Jurkat, Clone E6-1 (cell line): ENCODE results near the gene MEN1.

ENCODE experiments used
- DNase-seq: peaks from one replicate; pipeline ENCODE4 v3.0.0-alpha.2; 2011; ENCODE audit warnings: low read depth, low spot score
- H3K4me3 ChIP-seq: 2 replicates; pipeline ENCODE4 v1.5.1; 2011; ENCODE audit warnings: mild to moderate bottlenecking, low read length, control low read depth, moderate library complexity

The MEN1 gene

DNA sequence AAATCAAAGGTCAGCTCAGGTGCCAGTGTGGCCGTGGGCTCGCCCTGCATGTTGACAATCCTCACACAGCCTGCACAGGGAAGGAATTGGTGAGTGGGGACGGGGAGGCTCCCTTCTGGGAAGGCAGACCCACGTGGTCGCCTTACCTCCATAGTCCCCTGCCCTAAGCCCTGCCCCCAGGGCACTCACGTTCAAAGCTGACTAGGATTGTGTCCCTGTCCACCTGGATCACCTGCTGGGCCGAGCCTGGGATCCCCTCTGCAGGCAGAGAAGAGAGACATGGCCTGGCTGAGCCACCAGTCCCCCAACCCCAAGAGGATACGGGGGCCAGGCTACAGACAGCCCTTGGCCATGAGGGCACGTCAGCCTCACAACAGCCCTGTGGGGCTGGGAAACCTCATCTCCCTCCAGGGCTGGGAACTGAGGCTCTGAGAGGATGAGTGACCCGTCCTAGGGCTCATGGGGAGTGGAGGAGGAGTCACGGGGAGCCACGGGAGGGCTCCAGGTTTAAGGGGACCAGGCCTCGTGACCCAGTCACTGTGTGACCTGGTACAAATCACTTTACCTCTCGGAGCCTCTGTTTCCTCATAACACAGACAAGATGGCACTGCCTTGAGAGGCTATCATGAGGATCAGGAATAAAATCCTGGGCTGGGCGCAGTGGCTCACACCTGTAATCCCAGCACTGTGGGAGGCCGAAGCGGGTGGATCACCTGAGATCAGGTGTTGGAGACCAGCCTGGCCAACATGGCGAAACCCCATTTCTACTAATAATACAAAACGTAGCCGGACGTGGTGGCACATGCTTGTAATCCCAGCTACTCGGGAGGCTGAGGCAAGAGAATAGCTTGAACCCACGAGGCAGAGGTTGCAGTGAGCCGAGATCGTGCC is 19.9 kb downstream of the MEN1 start:
- no peak overlapping the region for H3K4me3 ChIP-seq
- DNase-seq: no peak

DNA sequence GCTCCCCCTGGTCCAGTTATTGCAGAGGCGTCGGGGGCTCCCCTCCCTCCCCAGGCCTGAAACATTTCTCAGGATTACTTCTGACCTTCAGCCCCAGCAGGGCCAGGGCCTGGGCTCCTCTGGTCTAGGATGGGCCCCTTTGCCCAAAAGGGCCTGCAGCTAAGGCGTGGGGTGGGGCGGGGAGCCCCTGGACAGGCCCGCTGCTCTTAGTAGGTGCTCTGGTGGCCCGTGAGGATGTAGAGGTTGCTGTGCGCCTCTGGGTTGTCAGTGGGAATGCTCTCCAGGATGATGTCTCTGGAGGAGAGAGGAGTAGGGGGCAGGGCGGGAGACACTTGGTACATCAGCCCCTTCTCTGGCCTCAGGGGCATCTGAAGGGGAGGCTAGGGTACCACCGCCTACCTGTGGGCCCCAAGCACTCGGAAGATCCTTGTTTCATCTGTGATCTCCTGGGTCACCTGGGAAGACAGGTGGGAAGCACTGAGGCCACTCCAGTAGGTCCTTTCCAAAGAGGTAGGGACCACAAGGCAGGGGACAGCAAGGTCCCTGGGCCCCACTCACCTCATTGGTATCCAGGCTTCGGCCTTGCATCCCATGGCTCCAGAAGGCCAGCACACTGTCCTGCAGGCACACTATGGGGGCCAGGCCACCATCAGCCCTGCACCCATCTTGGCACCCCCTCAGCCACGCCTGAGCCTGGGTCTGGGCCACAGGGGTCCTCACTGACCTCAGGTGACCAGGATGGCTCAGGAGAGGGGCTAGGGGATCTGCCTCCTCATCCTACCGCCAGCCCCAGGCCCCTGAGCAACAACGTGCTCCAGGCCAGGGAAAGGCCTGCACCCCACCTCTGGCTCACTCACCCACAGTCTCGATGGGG is 20.8 kb downstream of the MEN1 start:
- H3K4me3 ChIP-seq: no peak overlapping the region
- DNase-seq: no peak

DNA sequence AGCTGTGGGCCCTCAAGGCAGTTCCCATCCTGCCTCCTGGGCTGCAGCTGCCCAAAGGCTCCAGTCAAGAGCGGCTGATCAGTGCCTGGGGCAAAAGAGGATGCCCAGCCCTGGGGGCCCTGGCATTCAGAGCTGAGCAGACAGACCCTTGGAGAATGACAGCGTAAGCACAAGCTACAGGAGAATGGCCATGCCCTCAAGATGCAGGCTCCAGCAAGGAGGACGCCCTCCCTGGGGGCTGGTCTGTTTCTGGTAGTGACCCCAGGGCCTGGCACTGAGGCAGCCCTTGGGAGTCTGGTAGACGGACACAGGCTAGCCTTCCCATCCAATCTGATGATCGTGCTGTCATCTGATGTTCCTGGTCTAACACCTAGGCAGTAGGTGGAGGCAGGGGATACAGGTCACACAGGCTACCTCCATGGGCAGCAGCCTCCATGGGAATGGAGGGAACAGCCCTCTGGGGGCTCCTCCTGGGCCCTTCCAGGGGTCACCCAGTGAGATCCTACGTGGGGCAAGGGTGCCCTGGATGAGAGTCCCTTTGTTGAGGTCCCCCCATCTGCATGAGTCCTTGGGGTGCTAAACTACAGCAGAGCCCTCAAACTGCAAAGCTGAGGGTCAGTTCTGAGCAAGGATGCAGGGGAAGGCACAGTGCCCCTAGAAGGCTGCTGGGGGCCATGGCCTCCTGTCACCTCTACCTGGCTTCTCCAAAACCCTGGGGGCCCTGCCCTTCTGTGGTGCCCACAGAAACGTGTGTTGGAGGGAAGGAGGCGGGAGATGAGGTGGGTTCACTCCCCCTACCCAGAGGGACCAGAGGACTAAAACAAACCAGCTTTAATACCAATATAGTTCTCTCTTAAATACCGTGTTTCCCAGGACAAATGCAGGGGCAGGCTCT is 21.8 kb downstream of the MEN1 start:
- no peak overlapping the region for H3K4me3 ChIP-seq
- DNase-seq: no peak

DNA sequence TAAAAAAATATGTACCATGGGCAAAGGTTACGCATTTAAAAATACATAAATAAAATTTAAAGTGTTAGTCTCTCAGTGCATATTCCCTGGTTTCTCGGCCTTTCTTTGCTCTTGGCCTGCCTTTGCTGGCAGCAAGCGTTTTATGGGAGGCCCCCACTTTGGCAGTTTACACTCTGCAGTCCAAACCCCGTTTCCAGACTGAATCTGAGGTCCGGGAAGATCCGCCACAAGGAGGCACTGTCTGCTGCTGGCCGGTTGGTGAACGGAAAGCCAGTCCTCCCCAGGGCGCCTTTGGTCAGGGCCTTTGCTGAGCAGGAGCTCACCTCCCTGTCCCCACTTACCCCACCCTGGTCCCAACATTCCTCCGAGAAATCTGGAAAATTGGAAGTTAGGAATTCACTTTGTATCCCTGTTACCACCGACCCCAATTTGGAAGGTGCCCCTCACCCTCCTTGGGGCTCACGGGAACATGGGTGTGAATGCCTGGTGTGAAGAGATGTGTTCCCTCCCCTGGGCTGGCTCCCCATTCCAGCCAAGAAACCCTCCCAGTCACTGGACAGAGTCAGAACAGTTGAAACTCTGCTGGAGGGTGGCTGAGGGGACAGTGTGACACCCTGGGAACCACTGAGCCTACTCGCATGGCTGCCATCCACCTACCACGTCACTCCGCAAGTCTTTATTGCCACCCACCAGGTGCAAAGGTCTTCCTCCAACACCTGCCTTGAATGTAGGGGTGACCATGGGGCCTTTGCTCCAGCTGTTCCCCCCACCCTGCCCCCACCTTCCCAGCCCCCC is 22.6 kb downstream of the MEN1 start:
- no peak overlapping the region for H3K4me3 ChIP-seq
- DNase-seq: no peak

DNA sequence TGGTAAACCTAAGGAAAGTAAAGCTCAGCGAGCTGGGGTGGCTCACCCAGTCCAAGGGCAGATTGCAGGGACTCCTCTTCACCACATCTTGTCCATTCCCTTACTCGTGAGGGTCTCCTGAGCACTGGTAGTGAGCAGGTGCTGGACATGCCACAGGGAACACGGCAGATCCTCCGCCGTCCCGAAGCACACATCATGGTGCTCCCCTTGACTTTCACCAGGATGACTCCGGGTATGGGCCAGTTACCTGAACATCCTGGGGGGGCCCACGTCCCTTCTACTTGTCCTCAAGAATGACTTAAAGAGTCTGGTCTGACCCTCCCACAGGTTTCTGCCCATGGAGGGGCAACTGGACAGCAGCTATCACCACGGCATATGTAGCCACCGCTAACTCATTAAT is 24.0 kb downstream of the MEN1 start:
- DNase-seq: no peak
- no peak overlapping the region for H3K4me3 ChIP-seq

DNA sequence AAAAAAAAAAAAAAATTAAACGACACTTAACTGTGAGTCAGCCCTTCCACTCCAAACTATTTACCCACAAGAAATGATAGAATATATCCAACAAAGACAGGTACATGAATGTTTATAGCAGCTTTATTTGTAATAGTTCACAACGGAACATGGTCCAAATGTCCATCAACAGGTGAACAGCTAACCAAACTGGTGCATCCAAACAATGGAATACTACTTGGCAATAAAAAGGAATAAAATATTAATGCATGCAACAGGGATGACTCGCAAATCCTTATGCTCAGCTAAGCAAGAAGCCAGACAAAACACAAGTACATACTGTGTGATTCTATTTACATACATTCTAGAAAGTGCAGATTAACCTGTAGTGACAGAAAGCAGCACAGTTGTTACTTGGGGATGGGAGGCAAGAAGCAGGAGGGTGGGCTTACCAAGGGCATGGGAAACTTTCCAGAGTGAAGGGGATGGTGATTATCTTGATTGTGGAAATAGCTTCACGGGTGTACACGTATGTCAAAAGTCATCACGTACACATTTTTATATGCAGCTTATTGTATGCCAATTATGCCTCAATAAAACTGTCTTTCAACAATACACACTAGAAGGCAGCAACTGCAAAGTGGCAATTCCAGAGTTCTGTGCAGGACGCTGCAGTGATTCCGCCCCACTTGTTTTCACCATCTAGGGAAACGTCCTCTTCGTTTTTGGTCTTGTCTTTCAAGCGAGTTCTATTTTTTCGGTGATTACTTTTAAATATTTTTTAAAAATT is 25.4 kb downstream of the MEN1 start:
- H3K4me3 ChIP-seq: no peak overlapping the region
- DNase-seq: no peak

DNA sequence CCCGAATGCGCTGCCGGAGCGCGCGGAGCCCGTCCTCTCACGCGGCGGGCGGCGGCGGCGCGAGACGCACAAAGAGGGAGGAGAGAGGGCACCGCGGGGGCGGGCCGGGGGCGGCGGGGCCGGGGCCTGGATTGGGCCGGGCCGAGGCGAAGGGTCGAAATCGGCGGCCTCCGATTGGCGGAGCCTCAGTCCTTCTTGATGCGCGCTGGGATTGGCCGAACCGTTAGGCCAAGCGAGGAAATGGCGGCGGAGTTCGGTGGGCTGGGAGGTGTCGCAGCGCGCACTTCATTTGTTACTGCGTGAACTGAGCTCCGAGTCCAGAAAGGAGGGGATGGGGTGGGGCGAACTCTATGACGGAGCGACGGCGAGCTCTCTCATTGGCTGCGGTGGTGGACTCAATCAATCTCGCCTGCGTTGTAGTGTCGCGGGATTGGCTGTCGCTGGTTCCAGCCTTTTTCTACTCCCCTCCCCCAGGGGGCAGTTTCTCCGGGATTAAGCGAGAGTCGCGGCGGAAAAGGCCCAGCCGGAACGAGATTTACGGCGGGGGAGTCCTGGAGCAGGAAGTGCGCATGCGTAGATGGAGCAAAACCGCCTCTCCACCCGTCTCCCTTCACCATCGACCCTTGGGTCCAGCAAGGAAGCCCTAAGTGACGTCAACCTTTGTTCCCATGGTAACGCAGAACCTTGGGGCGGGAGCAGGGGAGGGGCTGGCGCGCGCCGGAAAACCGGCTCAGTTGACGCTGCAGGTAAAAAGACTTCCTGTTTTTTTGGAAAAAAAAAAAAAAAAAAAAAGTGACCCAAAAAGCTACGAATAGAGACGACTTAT is 31.7 kb downstream of the MEN1 start, which contains the start of gene SF1:
Gene SF1 (minus strand): TSS at position 70 of the 826 bp plus-strand sequence. CDS start 150 bp downstream, outside the sequence.
- H3K4me3 ChIP-seq: peak within 1 kb of the TSS; percentile 92
- peak; percentile 100 for DNase-seq

DNA sequence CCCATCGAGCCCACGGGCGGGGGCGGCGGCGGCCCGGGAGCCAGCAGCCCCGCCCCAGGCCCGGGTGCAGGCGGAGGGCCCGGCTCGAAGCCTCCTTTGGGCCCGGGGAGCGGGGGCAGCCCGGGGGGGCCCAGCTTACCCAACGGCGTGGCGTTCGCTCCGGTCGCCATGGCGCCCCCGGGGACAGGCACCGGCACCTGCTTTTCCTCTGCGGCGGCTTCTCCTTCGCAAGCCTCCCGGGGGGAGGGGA is 32.2 kb downstream of the MEN1 start:
- H3K4me3 ChIP-seq: peak overlapping the region; percentile 63
- DNase-seq: no peak

DNA sequence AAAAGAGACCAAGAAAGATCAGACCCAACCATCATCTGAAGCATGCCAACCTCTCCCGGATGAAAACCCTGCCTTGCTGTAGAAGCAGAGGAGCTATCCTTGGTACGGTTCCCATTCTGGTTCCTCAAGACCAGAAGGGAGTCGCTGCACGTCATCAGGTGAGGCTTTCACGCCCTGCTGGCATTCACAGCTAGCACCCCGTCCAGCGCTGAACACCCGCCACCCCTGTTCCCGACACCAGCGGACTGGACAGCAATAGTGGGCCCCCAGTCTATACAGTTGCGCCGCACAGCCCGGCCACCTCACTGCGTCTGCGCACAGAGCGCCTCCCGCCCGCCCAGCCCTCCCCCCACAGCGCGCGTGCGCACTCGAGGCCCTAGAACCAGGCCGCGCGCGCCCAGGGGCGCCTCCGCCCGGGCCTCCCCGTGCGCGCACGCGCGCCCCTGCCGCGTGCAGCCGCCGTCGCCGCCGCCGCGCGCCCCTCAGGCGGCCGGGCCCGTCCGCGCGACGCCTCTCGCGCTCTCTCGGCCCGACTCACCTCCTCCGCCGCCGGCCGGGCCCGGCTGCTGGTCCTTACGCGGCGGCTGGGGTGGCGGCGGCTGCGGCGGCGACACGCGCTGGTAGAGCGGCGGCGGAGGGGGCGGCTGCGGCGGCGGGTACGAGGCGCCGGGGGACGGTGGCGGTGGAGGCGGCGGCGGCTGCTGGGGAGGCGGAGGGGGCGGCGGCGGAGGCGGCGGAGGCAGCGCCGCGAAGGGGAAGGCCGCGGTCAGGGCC is 32.7 kb downstream of the MEN1 start:
- peak; percentile 64 for DNase-seq
- peak overlapping the region; percentile 92 for H3K4me3 ChIP-seq

DNA sequence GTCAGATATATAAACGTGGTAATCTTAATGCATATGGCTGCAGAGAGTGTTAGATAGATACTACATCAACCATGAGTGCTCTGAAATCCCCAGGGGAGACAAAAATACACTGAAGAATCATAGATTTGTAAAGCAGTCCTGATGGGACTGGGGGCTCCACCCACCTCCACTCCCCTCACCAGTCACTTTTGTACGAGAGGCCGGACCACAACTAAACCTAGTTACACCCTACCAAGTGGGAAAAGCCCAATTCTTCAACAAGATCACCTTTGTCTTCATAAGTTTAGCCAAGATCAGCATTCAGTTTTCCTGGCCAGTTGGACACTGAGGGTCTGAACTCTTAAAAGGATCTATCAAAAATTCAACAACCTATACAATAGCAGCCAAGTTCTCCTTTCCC is 33.5 kb downstream of the MEN1 start:
- H3K4me3 ChIP-seq: peak overlapping the region; percentile 92
- no peak for DNase-seq

DNA sequence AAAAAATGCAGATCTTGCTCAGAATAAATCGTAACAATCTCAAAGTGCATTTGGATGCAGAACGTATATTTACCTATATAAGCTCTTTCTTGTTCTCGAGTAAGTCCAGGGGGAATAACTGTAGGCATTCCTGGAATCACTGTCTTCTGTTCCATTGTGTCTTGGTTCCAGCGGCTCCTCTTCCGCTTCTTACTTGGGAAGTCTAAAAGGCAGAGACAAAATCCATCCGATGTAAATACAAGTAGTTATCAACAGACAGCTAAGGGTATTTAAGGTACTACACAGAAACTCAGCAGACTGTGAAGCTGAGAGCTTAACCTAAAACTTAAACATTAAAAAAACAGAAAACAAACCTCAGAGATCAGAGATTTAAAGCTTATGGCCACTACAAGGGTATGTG is 33.9 kb downstream of the MEN1 start:
- DNase-seq: no peak
- peak overlapping the region; percentile 92; the same call in 1 of the 2 replicates for H3K4me3 ChIP-seq

DNA sequence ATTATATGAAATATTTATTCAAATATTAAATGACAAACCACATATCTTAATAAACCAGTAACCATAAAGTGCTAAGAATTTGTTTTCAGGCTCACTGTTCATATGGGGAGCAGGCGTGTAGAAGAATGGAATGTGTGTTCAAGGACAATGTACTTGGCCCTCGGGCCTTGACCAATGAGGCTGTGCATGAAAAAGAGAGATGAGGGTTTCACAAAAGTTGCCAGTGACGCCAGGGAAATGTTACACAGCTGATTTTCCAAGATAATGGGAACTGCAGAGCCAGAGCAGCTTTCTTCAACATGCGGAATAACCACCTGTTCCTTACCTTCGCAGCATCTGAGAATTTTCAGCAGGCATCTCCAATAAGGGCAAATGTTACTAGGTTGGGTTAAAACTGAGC is 36.2 kb downstream of the MEN1 start:
- no peak overlapping the region for H3K4me3 ChIP-seq
- no peak for DNase-seq

DNA sequence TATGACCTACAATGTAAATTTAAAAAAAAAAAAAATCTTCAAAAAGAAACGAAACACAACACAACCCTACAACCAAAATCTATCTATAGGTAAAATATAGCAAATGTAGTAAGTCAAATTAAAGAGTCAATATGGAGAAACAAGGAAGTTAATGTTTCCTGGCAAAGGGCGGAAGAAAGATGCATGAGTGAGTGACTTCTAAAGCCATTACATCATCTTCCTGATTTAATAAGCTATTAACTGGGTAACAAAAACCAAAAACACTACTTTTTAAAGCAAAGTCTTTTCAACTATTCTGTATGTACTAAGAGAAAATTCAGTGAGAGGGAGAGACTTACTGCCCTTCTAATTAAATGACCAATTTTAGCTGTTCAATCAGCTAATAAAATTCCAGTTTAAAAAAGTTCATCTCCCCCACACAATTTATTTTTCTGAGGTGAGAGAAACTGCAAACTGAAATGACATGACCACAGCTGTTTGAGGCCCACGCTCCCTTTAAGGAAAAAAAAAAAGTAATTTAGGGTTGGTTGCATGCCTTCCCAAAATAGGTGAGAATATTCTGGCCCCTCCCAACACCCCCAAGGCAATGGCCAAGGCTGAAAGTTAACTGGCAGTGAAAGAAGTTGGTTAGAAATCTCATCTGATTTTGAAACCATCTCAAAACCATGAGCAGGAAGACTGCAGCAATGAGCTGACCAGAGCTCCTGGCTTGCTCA is 37.9 kb downstream of the MEN1 start:
- no peak for DNase-seq
- H3K4me3 ChIP-seq: no peak overlapping the region

DNA sequence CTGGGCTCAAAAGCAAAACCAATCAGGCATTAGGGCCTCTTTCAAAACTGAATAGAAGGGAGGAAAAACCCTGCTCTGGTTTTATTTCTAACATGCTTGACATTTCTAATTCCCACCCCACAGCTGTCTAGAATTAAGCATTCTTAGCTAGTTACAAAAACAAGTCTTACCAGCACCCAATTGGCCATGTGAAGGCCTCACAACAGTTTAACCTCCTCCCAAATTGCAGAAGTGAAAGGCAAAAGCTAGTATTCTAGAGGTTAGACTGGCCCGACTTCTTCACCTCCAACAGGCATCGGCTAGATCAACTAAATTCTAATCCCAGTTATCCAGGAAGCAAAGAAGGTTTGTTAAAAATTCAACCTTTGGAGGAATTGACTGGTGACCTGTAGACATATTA is 38.5 kb downstream of the MEN1 start:
- DNase-seq: no peak
- H3K4me3 ChIP-seq: no peak overlapping the region

DNA sequence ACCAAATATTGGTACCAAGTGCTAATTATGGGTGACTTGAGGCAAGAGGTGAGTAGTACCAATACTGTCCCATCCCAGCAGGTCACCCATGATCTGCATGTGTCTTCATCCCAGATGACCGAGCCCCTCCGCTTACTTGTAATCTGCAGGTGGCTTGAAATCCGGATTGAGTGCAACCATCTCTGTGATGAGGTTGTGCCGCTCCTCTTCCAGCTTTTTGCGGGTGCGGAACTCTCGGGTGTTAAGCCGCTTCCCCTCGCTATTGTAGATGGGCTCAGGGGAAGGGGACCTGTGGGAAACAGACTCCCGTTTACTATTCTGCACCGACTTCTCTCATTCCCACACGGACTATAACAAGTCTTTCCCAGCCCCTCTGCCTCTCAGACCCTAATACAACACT is 40.2 kb downstream of the MEN1 start:
- no peak overlapping the region for H3K4me3 ChIP-seq
- DNase-seq: no peak

DNA sequence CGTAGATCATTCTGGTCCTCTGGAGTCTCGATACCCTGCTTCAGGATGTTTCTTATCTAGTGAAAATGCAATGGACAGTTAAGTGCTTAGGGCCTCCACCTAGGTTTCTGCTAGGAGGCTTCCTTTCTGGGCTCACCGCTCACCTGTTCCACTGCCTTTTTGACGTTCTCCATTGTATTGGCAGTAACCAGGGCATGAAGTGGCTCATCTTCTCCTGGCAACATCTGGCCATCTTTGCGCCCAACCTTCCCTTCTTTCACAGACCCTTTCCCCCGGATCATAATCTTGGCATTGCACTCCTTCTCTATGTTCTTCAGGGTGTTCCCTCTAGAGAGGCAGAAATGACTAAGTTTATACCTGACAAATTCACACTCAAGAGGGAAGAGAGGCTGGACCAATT is 41.1 kb downstream of the MEN1 start:
- H3K4me3 ChIP-seq: no peak overlapping the region
- no peak for DNase-seq
